ENCODE results near the gene GLIS1. TPM values are rescaled to one million over a fixed set of nuclear protein-coding genes. Genes with fewer than 3 reads are reported as not detected.
"Not testable (repeated sequence)": the region's sequence is repeated elsewhere in the genome, so short reads cannot be mapped to it uniquely, and the experiment has no call there.

GLIS1 gene
- total and polyA plus RNA-seq, 5 donors from 2014 or later: not detected

- Mint-ChIP-seq H3K27ac (peak overlapping the region in 2 of 3 donors; percentile 3 to 73), H3K4me1 (peaks cover 0 to 34% (median 17%) of the 10 kb centered on the region in 4 donors)
Observed at GRCh38 chr1:53766831-53767405, 28.0 kb upstream of the GLIS1 start.

DNA sequence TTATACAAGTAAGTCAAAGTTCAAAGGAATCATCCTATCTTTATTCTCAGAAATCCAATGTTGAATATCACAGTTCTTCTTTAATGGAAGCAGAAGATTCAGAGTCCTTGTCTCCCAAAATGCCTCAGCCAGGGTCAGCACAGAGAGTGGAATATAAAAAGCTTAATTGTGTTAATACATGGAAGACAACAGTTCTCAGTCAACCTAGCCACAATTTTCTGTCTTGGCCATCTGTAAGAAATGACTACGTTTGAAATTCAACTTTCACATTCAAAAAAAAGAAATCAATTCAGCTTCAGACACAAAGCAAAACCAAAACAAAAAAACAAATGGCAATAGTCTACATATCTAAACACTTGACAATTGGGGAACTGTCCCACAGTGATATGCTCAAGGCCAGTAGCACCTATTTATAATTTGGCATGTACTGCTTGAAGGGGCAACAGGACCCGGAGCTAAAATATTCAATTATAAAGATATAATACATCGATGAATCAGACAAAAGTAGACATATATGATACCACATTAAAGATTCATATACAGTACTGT, 27.3 kb upstream of the GLIS1 start:
- Histone ChIP-seq H3K27ac (ENCODE audit: insufficient read depth, low read length, poor library complexity, severe bottlenecking) (peak overlapping the region; percentile 34), H3K9me3 (ENCODE audit: control insufficient read depth in 2 of 2, low read length in 2 of 2) (no peaks in the 10 kb centered on the region), H3K36me3 (ENCODE audit: control insufficient read depth, insufficient read depth, low read length) (peaks cover 17% of the 10 kb centered on the region), H3K4me3 (ENCODE audit: low read depth, low read length) (peak overlapping the region; percentile 54), H3K4me1 (ENCODE audit: control insufficient read depth, insufficient read depth, low read length, poor library complexity, severe bottlenecking) (peaks cover 6% of the 10 kb centered on the region), H3K27me3 (ENCODE audit: control insufficient read depth, insufficient read depth, low read length) (no peaks in the 10 kb centered on the region)
- Mint-ChIP-seq H3K9me3 (peaks cover 0 to 8% (median 0%) of the 10 kb centered on the region in 7 donors), H3K4me1 (peaks cover 0 to 34% (median 17%) of the 10 kb centered on the region in 4 donors), H3K4me3 (peak overlapping the region in 2 of 4 donors; percentile 48 to 63), H3K36me3 (peaks cover 49% of the 10 kb centered on the region), H3K27me3 (no peaks in the 10 kb centered on the region), H3K27ac (peak overlapping the region in 2 of 3 donors; percentile 21 to 73)
- DNase-seq (peak in 1 of 3 donors; percentile 28), ATAC-seq (ENCODE audit: low read depth in 2 of 2) (no peak)

More at GRCh38 chr1:53766831-53767405, 28.0 kb upstream of the GLIS1 start:
- ATAC-seq (ENCODE audit: low read depth in 2 of 2) (no peak), DNase-seq (peak in 1 of 3 donors; percentile 37)
- Mint-ChIP-seq H3K9me3 (peaks cover 0 to 5% (median 0%) of the 10 kb centered on the region in 7 donors), H3K36me3 (peaks cover 49% of the 10 kb centered on the region), H3K27me3 (no peaks in the 10 kb centered on the region), H3K4me3 (peak overlapping the region in 2 of 4 donors; percentile 45 to 63)
- H3K36me3 ChIP-seq (ENCODE audit: control insufficient read depth, insufficient read depth, low read length): peaks cover 19% of the 10 kb centered on the region
- no peaks in the 10 kb centered on the region for H3K9me3 ChIP-seq (ENCODE audit: control insufficient read depth in 2 of 2, low read length in 2 of 2)
- peak overlapping the region; percentile 54 for H3K4me3 ChIP-seq (ENCODE audit: low read depth, low read length)
- no peaks in the 10 kb centered on the region for H3K27me3 ChIP-seq (ENCODE audit: control insufficient read depth, insufficient read depth, low read length)
- H3K4me1 ChIP-seq (ENCODE audit: control insufficient read depth, insufficient read depth, low read length, poor library complexity, severe bottlenecking): peaks cover 6% of the 10 kb centered on the region
- peak overlapping the region; percentile 34 for H3K27ac ChIP-seq (ENCODE audit: insufficient read depth, low read length, poor library complexity, severe bottlenecking)

GRCh38 chr1:53765657-53766056, 26.7 kb upstream of the GLIS1 start:
- peaks cover 0 to 8% (median 0%) of the 10 kb centered on the region in 7 donors for H3K9me3 Mint-ChIP-seq
- H3K4me3 ChIP-seq (ENCODE audit: low read depth, low read length): no peak overlapping the region
- peak in 1 of 3 donors; percentile 44 for DNase-seq
- H3K27ac ChIP-seq (ENCODE audit: insufficient read depth, low read length, poor library complexity, severe bottlenecking): no peak overlapping the region
- H3K27me3 Mint-ChIP-seq: no peaks in the 10 kb centered on the region
- H3K9me3 ChIP-seq (ENCODE audit: control insufficient read depth in 2 of 2, low read length in 2 of 2): no peaks in the 10 kb centered on the region
- H3K27ac Mint-ChIP-seq: peak overlapping the region in 1 of 3 donors; percentile 21
- H3K4me1 Mint-ChIP-seq: peaks cover 0 to 34% (median 17%) of the 10 kb centered on the region in 4 donors
- H3K4me3 Mint-ChIP-seq: peak overlapping the region in 1 of 4 donors; percentile 48
- H3K27me3 ChIP-seq (ENCODE audit: control insufficient read depth, insufficient read depth, low read length): no peaks in the 10 kb centered on the region
- ATAC-seq (ENCODE audit: low read depth in 2 of 2): no peak
- H3K36me3 Mint-ChIP-seq: peaks cover 43% of the 10 kb centered on the region
- peaks cover 13% of the 10 kb centered on the region for H3K36me3 ChIP-seq (ENCODE audit: control insufficient read depth, insufficient read depth, low read length)
- peaks cover 6% of the 10 kb centered on the region for H3K4me1 ChIP-seq (ENCODE audit: control insufficient read depth, insufficient read depth, low read length, poor library complexity, severe bottlenecking)

DNA sequence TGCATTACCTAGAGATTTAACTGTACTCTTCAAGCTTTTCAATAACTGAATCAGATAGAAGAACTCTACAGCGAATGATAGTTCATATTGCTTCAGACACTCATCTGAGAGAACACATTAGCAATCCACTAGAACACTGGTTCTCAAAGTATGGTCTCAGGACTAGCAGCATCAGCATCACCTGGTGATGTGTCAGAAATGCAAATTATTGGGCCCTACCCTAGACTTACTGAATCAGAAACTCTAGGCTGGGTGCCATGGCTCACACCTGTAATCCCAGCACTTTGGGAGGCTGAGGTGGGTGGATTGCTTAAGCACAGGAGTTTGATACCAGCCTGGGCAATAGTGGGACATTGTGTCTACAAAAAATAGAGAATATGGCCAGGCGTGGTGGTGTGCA, 24.9 kb upstream of the GLIS1 start:
- peaks cover 4% of the 10 kb centered on the region for H3K36me3 ChIP-seq (ENCODE audit: control insufficient read depth, insufficient read depth, low read length)
- Mint-ChIP-seq H3K27ac (no peak overlapping the region), H3K4me1 (peaks cover 0 to 31% (median 17%) of the 10 kb centered on the region in 4 donors), H3K4me3 (no peak overlapping the region), H3K36me3 (peaks cover 40% of the 10 kb centered on the region), H3K27me3 (no peaks in the 10 kb centered on the region), H3K9me3 (peaks cover 0 to 8% (median 0%) of the 10 kb centered on the region in 7 donors)
- ATAC-seq (ENCODE audit: low read depth in 2 of 2): no peak
- H3K27ac ChIP-seq (ENCODE audit: insufficient read depth, low read length, poor library complexity, severe bottlenecking): no peak overlapping the region
- no peak for DNase-seq
- H3K4me1 ChIP-seq (ENCODE audit: control insufficient read depth, insufficient read depth, low read length, poor library complexity, severe bottlenecking): peaks cover 6% of the 10 kb centered on the region
- H3K27me3 ChIP-seq (ENCODE audit: control insufficient read depth, insufficient read depth, low read length): no peaks in the 10 kb centered on the region
- no peaks in the 10 kb centered on the region for H3K9me3 ChIP-seq (ENCODE audit: control insufficient read depth in 2 of 2, low read length in 2 of 2)
- H3K4me3 ChIP-seq (ENCODE audit: low read depth, low read length): no peak overlapping the region

DNA sequence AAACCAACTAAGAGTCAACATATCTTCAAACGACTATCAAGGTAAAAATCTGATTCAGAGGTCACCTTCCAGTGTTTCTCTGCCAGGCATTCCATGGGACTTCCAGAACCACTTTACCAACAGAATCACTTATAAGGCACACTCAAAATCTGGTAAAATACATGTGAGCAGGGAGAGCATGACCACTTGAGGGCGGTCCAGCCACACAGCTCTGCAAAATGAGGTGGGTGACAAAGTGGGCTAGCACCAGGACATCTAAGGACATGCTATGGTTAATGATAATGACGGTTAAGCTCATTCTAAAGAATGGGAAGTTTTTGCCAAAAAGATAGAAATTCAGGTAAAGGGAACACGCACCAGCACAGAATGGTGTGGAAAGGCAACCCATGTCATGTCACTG, 24.5 kb upstream of the GLIS1 start:
- Histone ChIP-seq H3K4me3 (ENCODE audit: low read depth, low read length) (no peak overlapping the region), H3K4me1 (ENCODE audit: control insufficient read depth, insufficient read depth, low read length, poor library complexity, severe bottlenecking) (peaks cover 6% of the 10 kb centered on the region), H3K36me3 (ENCODE audit: control insufficient read depth, insufficient read depth, low read length) (peaks cover 2% of the 10 kb centered on the region), H3K9me3 (ENCODE audit: control insufficient read depth in 2 of 2, low read length in 2 of 2) (no peaks in the 10 kb centered on the region), H3K27me3 (ENCODE audit: control insufficient read depth, insufficient read depth, low read length) (no peaks in the 10 kb centered on the region), H3K27ac (ENCODE audit: insufficient read depth, low read length, poor library complexity, severe bottlenecking) (no peak overlapping the region)
- no peak overlapping the region for H3K4me3 Mint-ChIP-seq
- no peak for DNase-seq
- ATAC-seq (ENCODE audit: low read depth in 2 of 2): no peak
- no peak overlapping the region for H3K27ac Mint-ChIP-seq
- H3K36me3 Mint-ChIP-seq: peaks cover 38% of the 10 kb centered on the region
- H3K9me3 Mint-ChIP-seq: peaks cover 0 to 8% (median 0%) of the 10 kb centered on the region in 7 donors
- H3K4me1 Mint-ChIP-seq: peaks cover 0 to 28% (median 17%) of the 10 kb centered on the region in 4 donors
- H3K27me3 Mint-ChIP-seq: no peaks in the 10 kb centered on the region

GRCh38 chr1:53760497-53760896, 21.5 kb upstream of the GLIS1 start:
- not testable (repeated sequence) for H3K36me3 ChIP-seq (ENCODE audit: control insufficient read depth, insufficient read depth, low read length); H3K27ac Mint-ChIP-seq; H3K9me3 Mint-ChIP-seq; H3K4me3 ChIP-seq (ENCODE audit: low read depth, low read length); H3K4me1 Mint-ChIP-seq; H3K4me1 ChIP-seq (ENCODE audit: control insufficient read depth, insufficient read depth, low read length, poor library complexity, severe bottlenecking); H3K4me3 Mint-ChIP-seq; H3K27ac ChIP-seq (ENCODE audit: insufficient read depth, low read length, poor library complexity, severe bottlenecking); ATAC-seq (ENCODE audit: low read depth in 2 of 2); H3K9me3 ChIP-seq (ENCODE audit: control insufficient read depth in 2 of 2, low read length in 2 of 2); DNase-seq; H3K27me3 ChIP-seq (ENCODE audit: control insufficient read depth, insufficient read depth, low read length); H3K27me3 Mint-ChIP-seq
- peaks cover 23% of the 10 kb centered on the region for H3K36me3 Mint-ChIP-seq

DNA sequence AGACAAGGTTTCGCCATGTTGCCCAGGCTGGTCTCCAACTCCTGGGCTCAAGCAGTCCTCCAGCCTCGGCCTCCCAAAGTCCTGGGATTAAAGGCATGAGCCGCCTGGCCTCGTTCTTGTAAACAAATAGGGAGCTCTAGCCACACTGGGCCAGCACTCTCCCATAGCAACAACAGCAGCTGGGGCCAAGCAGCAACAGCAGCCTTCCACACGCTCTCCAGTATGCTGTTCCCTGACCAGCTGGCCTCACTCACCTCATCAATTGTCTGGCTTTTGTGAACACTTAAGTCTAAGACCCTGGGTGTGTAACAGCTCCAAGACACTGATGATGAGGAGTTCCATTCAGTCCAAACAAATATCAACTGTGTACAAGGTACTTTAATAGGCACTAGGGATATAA, 16.9 kb upstream of the GLIS1 start:
- DNase-seq (no peak), ATAC-seq (ENCODE audit: low read depth in 2 of 2) (no peak)
- Histone ChIP-seq H3K27me3 (ENCODE audit: control insufficient read depth, insufficient read depth, low read length) (no peaks in the 10 kb centered on the region), H3K36me3 (ENCODE audit: control insufficient read depth, insufficient read depth, low read length) (no peaks in the 10 kb centered on the region), H3K9me3 (ENCODE audit: control insufficient read depth in 2 of 2, low read length in 2 of 2) (no peaks in the 10 kb centered on the region), H3K27ac (ENCODE audit: insufficient read depth, low read length, poor library complexity, severe bottlenecking) (no peak overlapping the region), H3K4me1 (ENCODE audit: control insufficient read depth, insufficient read depth, low read length, poor library complexity, severe bottlenecking) (no peaks in the 10 kb centered on the region), H3K4me3 (ENCODE audit: low read depth, low read length) (no peak overlapping the region)
- Mint-ChIP-seq H3K9me3 (no peaks in the 10 kb centered on the region), H3K36me3 (peaks cover 9% of the 10 kb centered on the region), H3K27ac (no peak overlapping the region), H3K4me1 (no peaks in the 10 kb centered on the region), H3K4me3 (no peak overlapping the region), H3K27me3 (no peaks in the 10 kb centered on the region)
